BE2C (cell line): ENCODE measurements around the gene SLC4A5.

Source experiments
- DNase-seq: peaks from one replicate; pipeline ENCODE4 v3.0.0-alpha.2; 2020
- H3K27me3 ChIP-seq: fragments of 250-450 bp; sonication (Bioruptor Pico); 2 replicates; pipeline ENCODE4 v1.5.1; 2020; ENCODE audit warnings: mild to moderate bottlenecking
- H3K36me3 ChIP-seq: fragments of 250-450 bp; sonication (Bioruptor Pico); 2 replicates; pipeline ENCODE4 v1.5.1; 2020; ENCODE audit warnings: mild to moderate bottlenecking
- H3K4me1 ChIP-seq: fragments of 250-450 bp; sonication (Bioruptor Pico); 2 replicates; pipeline ENCODE4 v1.5.1; 2020
- H3K4me3 ChIP-seq: 2 replicates; pipeline ENCODE4 v1.5.1; 2011; ENCODE audit warnings: low read depth, low read length
- H3K9me3 ChIP-seq: fragments of 250-450 bp; sonication (Bioruptor Pico); 2 replicates; pipeline ENCODE4 v1.5.1; 2020
- TF ChIP-seq, protein P1 (sequence below): IDR thresholded peaks from 2 replicates; pipeline ENCODE4 v1.5.1; 2012; ENCODE audit warnings: mild to moderate bottlenecking, low read depth, low read length

The SLC4A5 gene

DNA sequence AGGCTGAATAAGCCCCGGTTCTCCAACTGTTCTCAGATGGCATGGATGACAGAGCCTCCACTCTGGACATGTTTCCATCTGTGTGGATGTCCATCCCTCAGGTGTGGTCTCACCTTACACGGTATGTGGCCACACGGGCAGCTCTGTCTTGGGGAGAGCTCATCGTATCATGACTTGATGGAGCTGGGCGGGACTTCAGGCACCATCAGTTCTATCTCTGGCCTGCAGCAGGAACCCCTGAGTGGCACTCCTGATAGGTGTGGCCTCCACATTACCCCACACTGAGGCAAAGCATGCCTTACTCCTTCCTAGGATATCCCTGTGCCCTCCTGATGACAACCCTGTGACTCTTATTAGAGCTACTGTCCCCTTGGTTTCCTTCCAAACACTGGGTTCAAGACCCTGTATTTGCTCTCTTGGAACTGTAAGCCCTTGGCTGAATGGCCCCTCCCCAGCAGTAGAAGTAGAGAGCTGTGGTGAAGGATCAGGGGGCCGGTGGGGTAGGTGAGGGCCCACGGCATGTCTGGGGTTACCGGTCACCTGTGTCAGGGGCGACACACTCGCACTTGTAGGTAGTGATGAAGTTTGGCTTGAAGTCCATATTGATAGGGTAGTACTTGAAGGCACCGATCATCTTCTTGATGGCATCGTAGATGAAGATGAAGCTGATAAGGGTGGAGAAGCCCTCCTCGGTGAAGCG, 96.6 kb downstream of the SLC4A5 start:
- Histone ChIP-seq H3K9me3 (no peaks in the 10 kb centered on the region), H3K4me3 (no peak overlapping the region), H3K4me1 (no peaks in the 10 kb centered on the region), H3K27me3 (no peaks in the 10 kb centered on the region), H3K36me3 (no peaks in the 10 kb centered on the region)
- TF ChIP-seq, protein P1, sequence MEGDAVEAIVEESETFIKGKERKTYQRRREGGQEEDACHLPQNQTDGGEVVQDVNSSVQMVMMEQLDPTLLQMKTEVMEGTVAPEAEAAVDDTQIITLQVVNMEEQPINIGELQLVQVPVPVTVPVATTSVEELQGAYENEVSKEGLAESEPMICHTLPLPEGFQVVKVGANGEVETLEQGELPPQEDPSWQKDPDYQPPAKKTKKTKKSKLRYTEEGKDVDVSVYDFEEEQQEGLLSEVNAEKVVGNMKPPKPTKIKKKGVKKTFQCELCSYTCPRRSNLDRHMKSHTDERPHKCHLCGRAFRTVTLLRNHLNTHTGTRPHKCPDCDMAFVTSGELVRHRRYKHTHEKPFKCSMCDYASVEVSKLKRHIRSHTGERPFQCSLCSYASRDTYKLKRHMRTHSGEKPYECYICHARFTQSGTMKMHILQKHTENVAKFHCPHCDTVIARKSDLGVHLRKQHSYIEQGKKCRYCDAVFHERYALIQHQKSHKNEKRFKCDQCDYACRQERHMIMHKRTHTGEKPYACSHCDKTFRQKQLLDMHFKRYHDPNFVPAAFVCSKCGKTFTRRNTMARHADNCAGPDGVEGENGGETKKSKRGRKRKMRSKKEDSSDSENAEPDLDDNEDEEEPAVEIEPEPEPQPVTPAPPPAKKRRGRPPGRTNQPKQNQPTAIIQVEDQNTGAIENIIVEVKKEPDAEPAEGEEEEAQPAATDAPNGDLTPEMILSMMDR: no peak
- no peak for DNase-seq

DNA sequence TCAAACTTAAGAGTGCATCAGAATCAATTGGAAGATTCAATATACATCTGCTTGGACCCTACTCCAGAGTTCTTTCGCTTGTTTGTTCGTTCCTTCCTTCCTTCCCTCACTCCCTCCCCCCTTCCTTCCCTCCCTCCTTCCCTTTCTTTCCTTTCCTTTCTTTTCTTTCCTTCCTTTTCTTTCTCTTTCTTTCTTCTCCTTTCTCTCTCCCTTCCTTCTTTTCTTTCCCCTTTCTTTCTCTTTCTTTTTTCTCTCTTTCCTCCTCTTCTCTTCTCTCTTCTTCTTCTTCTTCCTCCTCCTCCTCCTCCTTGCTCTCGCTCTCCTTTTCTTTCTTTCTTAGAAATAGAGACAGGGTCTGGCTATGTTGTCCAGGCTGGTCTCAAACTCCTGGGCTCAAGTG, 98.9 kb downstream of the SLC4A5 start:
- DNase-seq: no peak
- H3K36me3 ChIP-seq: no peaks in the 10 kb centered on the region
- H3K27me3 ChIP-seq: no peaks in the 10 kb centered on the region
- no peaks in the 10 kb centered on the region for H3K9me3 ChIP-seq
- TF ChIP-seq, protein P1: no peak
- H3K4me3 ChIP-seq: no peak overlapping the region
- H3K4me1 ChIP-seq: no peaks in the 10 kb centered on the region

DNA sequence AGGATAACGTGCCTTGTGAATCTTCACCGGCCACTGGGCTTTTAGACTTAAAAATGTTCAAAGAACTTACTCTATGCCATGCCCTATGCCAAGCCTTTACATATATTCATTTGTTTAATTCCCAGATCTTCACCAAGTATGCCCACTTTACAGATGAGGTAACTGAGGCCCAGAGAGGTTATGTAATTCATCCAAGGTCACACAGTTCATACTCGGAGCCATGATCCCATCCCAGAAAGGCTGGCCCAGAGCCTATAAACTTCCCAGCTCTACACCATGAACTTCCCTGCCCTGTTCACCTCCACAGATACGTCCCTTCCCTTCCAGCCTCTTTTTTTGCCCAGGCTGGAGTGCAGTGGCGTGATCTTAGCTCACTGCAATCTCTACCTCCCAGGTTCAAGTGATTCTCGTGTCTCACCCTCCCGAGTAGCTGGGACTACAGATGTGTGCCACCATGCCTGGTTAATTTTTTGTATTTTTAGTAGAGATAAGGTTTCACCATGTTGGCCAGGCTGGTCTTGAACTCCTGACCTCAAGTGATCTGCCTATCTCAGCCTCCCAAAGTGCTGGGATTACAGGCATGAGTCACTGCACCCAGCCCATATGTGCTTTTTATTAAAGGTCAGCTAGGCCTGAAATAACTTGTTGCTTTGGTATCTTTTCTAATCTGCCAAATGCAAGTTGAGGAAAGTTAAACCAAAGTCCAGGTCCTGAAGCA, 100.7 kb downstream of the SLC4A5 start:
- Histone ChIP-seq H3K9me3 (no peaks in the 10 kb centered on the region), H3K27me3 (no peaks in the 10 kb centered on the region), H3K4me1 (no peaks in the 10 kb centered on the region), H3K36me3 (no peaks in the 10 kb centered on the region), H3K4me3 (no peak overlapping the region)
- TF ChIP-seq, protein P1: no peak
- no peak for DNase-seq

DNA sequence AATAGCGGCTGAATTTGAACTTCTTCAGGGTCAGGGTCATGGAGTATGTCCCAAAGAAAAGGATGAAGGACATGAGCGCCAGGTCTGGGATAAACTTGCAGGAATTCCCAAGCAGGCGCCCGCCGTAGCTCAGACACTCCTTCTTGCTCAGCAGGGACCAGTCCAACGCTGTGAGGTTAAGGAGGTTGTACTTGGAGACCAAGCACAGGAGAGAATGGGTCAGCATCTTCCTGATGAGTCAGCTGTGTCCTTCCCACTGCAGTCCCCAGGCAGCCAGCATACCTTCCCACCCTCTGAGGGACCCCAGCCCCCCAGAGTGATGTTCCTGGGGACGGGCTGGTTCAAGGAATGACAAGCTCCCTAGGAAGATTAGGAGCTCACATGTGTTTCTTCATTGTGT, 103.9 kb downstream of the SLC4A5 start:
- no peak for DNase-seq
- no peaks in the 10 kb centered on the region for H3K36me3 ChIP-seq
- no peaks in the 10 kb centered on the region for H3K4me1 ChIP-seq
- H3K4me3 ChIP-seq: no peak overlapping the region
- TF ChIP-seq, protein P1: no peak
- H3K9me3 ChIP-seq: no peaks in the 10 kb centered on the region
- H3K27me3 ChIP-seq: no peaks in the 10 kb centered on the region

DNA sequence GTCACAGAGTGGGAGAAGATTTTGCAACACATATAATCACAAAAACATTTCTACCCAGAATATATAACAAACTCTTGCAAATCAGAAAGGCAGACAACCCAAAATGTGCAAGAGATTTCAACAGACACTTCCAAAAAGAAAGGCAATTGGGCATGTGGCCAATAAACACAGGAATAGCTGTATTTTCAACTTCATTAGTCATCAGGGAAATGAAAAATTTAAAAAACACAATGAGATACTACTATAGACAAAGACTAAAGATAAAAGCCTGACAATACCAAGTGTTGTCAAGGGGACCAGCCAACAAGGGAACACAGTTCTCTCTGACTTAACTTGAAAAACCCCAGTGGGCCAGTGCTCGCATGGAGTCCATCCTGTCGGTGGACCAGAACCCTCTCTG, 104.3 kb downstream of the SLC4A5 start:
- Histone ChIP-seq H3K9me3 (no peaks in the 10 kb centered on the region), H3K27me3 (no peaks in the 10 kb centered on the region), H3K4me3 (no peak overlapping the region), H3K4me1 (no peaks in the 10 kb centered on the region), H3K36me3 (no peaks in the 10 kb centered on the region)
- no peak for DNase-seq
- TF ChIP-seq, protein P1: no peak

DNA sequence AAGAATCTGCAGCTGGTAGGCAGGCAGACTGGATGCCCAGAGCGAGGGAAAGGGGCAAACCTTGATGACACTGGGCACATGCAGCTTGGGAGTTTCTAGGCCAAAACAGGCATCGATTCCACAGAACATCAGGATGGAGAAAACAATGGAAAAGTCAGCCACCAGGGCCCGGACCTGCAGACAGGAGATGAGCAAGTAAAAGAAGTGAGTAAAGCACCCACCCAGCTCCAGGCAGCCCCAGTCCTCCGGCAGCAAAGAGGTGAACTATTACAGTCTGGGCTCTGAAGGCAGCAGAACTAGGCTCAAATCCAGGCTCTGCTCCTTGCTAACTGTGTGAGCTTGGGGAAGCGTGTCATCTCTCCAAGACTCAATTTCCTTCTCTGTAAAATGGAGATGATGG, 108.2 kb downstream of the SLC4A5 start:
- no peak for DNase-seq
- H3K9me3 ChIP-seq: no peaks in the 10 kb centered on the region
- TF ChIP-seq, protein P1: no peak
- no peaks in the 10 kb centered on the region for H3K27me3 ChIP-seq
- H3K4me1 ChIP-seq: no peaks in the 10 kb centered on the region
- H3K36me3 ChIP-seq: no peaks in the 10 kb centered on the region
- no peak overlapping the region for H3K4me3 ChIP-seq
